Stomach (tissue), 9 donors: ENCODE measurements around the gene DHX8. TPM values are rescaled to one million over a fixed set of nuclear protein-coding genes. Genes with fewer than 3 reads are reported as not detected.

Experiments
- DNase-seq, 2 donors: peaks; one replicate each; pipeline versions ENCODE4 v3.0.0 to v3.0.0-alpha.2; 2013 to 2019
- H3K27ac ChIP-seq, 5 donors: fragments of 200-600 bp in 4 of 5; sonication (generic) in 4 of 5; one replicate each; pipeline ENCODE4 v1.5.1; 2013 to 2019; ENCODE audit warnings: mild to moderate bottlenecking in 1 of 5, moderate library complexity in 1 of 5
- H3K27me3 ChIP-seq, 3 donors: fragments of 200-600 bp; sonication (generic); one replicate each; pipeline ENCODE4 v1.5.1; 2017 to 2019; ENCODE audit warnings: mixed run types in 1 of 3
- H3K36me3 ChIP-seq, 4 donors: fragments of 200-600 bp; sonication (generic); 1 replicate in 3 of 4; 2 replicates in 1 of 4; pipeline ENCODE4 v1.5.1; 2016 to 2019
- H3K4me1 ChIP-seq, 4 donors: fragments of 200-600 bp; sonication (generic); one replicate each; pipeline ENCODE4 v1.5.1; 2016 to 2019
- H3K4me3 ChIP-seq, 4 donors: fragments of 200-600 bp; sonication (generic) in 3 of 4; one replicate each; pipeline ENCODE4 v1.5.1; 2016 to 2019; ENCODE audit warnings: mild to moderate bottlenecking in 1 of 4
- H3K9me3 ChIP-seq, 4 donors: fragments of 200-600 bp; sonication (generic); one replicate each; pipeline ENCODE4 v1.5.1; 2016 to 2019
- EP300 ChIP-seq: sonication (generic); formaldehyde crosslinking; IDR thresholded peaks from one replicate; pipeline ENCODE4 v1.6.1; 2017; ENCODE audit warnings: antibody characterized with exemption
- POLR2A ChIP-seq, 4 donors: fragments of 450-650 bp; IDR thresholded peaks; one replicate each; pipeline ENCODE4 v1.6.1; 2016; ENCODE audit warnings: antibody characterized with exemption in 4 of 4, control low read depth in 2 of 4, mild to moderate bottlenecking in 1 of 4, moderate library complexity in 1 of 4
- POLR2AphosphoS5 ChIP-seq, 3 donors: sonication (generic); formaldehyde crosslinking; IDR thresholded peaks; one replicate each; pipeline ENCODE4 v1.6.1; 2016; ENCODE audit warnings: antibody characterized with exemption in 3 of 3
- WGBS, 5 donors: extraction: QIAGEN DNeasy Blood & Tissue Kit in 3 of 5; methylation state at CpG; one replicate each; pipeline versions ENCODE4 v1.1.5 to v1.1.7; 2013 to 2018; 5-methylcytosine and 5-hydroxymethylcytosine counted together
- intact Hi-C: fragments of 100-400 bp; cut with DNase I; formaldehyde crosslinking; loops from one replicate; pipeline ENCODE4 v1.15.1; 2023; ENCODE audit warnings: low total_unique reads
- polyA plus RNA-seq, 3 donors: library from polyadenylated mRNA; stranded (reverse); fragments of 200-250 nt; gene quantifications; one replicate each; pipeline ENCODE4 v1.2.3, GENCODE V29; 2013
- total RNA-seq, 5 donors: library from RNA; depleted of rRNA; stranded (reverse); fragments of >200 nt; gene quantifications; one replicate each; pipeline versions ENCODE4 v1.1.0 to v1.2.3, GENCODE V29; 2014 to 2016
- TF ChIP-seq, protein P1 (sequence below), 7 experiments: fragments of 450-650 bp in 4 of 7; fragments of 200-600 bp in 3 of 7; sonication (generic) in 3 of 7; IDR thresholded peaks; one replicate each; pipeline ENCODE4 v1.5.1; 2016 to 2019; ENCODE audit warnings: antibody characterized with exemption in 7 of 7, control low read depth in 2 of 7, mild to moderate bottlenecking in 1 of 7
- donor health status: healthy with polysubstance abuse.
- donor health status: Bipolar disorder and iron deficiency.
- donor health status: healthy.

The DHX8 gene
- total and polyA plus RNA-seq, 8 donors, result 9.2 to 137 (median 25.0) TPM

DNA sequence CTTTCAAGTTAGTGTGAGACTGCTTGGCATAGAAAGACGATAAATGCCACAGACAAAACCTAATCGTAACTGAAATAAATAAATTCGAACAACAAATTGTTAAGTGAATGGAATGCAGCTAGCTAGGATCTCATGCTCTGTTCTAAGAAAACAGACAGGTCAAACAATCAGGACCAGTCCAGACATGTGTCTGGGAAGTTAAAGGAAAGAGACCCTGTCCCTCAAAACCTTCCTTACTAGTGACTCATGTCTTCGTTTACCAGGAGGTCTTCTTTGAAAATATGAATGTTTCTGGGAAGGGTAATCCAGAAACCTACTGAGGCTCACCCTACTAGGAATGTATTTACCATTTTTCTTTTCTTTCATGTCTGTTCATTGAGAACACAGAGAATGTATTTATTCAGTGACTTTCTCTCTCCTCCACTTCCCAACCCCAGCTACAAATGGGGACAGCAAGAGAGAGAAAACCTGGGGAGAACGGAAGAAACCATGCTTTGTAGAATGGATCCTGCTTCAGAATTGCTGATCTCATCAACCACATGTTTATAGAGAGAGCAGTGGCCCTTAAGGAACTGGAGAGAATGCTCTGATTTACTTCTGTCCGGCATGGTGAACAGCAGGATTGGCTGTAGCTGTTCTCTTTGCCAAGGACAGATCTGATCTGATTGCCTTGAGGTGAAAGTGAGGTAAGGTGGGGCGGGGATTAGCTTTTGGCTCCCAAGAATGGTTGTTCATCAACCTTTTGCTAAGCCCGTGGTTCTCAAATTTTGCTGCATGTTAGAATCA is 39.4 kb upstream of the DHX8 start:
- TF ChIP-seq, protein P1, sequence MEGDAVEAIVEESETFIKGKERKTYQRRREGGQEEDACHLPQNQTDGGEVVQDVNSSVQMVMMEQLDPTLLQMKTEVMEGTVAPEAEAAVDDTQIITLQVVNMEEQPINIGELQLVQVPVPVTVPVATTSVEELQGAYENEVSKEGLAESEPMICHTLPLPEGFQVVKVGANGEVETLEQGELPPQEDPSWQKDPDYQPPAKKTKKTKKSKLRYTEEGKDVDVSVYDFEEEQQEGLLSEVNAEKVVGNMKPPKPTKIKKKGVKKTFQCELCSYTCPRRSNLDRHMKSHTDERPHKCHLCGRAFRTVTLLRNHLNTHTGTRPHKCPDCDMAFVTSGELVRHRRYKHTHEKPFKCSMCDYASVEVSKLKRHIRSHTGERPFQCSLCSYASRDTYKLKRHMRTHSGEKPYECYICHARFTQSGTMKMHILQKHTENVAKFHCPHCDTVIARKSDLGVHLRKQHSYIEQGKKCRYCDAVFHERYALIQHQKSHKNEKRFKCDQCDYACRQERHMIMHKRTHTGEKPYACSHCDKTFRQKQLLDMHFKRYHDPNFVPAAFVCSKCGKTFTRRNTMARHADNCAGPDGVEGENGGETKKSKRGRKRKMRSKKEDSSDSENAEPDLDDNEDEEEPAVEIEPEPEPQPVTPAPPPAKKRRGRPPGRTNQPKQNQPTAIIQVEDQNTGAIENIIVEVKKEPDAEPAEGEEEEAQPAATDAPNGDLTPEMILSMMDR (IDR thresholded peaks at IDR 0.05), result no peak
- TF ChIP-seq EP300, result no peak
- H3K4me1 ChIP-seq, result peaks cover 0 to 5% (median 3%) of the 10 kb centered on the region in 4 donors
- no peak for DNase-seq
- H3K9me3 ChIP-seq, result no peaks in the 10 kb centered on the region
- H3K36me3 ChIP-seq, result no peaks in the 10 kb centered on the region
- H3K4me3 ChIP-seq, result no peak overlapping the region
- intact Hi-C loops, result no loop called here
- WGBS, 5 donors, result 40 to 62% (median 53%) methylated on average over 8 of the region's 8 CpGs
- H3K27me3 ChIP-seq, result no peaks in the 10 kb centered on the region
- no peak overlapping the region for H3K27ac ChIP-seq

DNA sequence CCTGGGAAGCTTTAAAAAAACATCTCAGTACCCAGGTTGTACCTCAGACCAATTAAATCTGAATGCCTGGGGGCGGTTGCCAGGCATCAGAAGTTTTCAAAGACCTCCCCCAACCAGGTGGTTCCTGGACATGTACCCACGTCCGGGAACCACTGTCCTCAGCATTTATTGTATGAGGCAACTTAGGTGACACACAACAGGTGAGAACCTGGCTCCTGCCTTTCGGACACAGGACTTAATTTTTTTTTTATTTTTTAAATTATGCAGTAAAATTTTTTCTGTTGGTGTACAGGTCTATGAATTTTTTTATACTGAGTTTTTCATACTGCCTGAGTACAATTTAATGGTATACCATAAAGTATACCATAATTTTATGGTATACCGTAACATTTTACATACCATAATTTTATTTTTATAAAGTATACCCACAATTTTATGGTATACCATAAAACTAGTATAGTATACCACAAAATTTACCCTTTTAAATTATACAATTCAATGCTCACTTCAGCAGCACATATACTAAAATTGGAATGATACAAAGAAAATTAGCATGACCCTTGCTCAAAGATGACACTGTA is 38.7 kb upstream of the DHX8 start:
- Histone ChIP-seq H3K27me3 (no peaks in the 10 kb centered on the region), H3K4me1 (peaks cover 6 to 12% (median 8%) of the 10 kb centered on the region in 4 donors), H3K4me3 (no peak overlapping the region), H3K36me3 (no peaks in the 10 kb centered on the region), H3K27ac (no peak overlapping the region), H3K9me3 (no peaks in the 10 kb centered on the region)
- DNase-seq, result no peak
- TF ChIP-seq, protein P1 (IDR thresholded peaks at IDR 0.05), result no peak
- no peak for TF ChIP-seq POLR2A (IDR thresholded peaks at IDR 0.05)
- 62 to 72% (median 71%) methylated on average over 5 of the region's 5 CpGs for WGBS, 5 donors
- intact Hi-C loops, result no loop called here

DNA sequence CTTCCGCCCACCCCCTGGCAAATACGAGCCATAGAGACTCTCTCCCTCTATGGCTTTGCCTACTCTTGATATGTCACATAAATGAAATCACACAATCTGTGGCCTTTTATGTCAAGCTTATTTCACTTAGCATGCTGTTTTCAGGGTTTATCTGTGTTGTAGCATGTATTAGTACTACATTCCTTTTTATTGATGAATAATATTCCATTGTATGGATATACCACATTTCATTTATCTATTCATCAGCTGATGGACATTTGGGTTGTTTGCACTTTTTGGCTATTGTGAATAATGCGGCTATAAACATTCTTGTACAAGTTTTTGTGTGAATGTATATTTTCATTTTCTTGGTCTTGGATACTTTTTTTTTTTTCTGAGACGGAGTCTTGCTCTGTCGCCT is 37.0 kb upstream of the DHX8 start:
- TF ChIP-seq, protein P1 (IDR thresholded peaks at IDR 0.05), result no peak
- TF ChIP-seq POLR2AphosphoS5 (IDR thresholded peaks at IDR 0.05), result no peak
- no peak for TF ChIP-seq EP300
- TF ChIP-seq POLR2A (IDR thresholded peaks at IDR 0.05), result no peak
- 97 to 99% (median 98%) methylated on average over 5 of the region's 5 CpGs for WGBS, 5 donors
- H3K36me3 ChIP-seq, result no peaks in the 10 kb centered on the region
- no peak overlapping the region for H3K27ac ChIP-seq
- peaks cover 8 to 14% (median 8%) of the 10 kb centered on the region in 4 donors for H3K4me1 ChIP-seq
- no peak for DNase-seq
- no peak overlapping the region for H3K4me3 ChIP-seq
- no peaks in the 10 kb centered on the region for H3K27me3 ChIP-seq
- H3K9me3 ChIP-seq, result no peaks in the 10 kb centered on the region
- intact Hi-C loops, result no loop called here

DNA sequence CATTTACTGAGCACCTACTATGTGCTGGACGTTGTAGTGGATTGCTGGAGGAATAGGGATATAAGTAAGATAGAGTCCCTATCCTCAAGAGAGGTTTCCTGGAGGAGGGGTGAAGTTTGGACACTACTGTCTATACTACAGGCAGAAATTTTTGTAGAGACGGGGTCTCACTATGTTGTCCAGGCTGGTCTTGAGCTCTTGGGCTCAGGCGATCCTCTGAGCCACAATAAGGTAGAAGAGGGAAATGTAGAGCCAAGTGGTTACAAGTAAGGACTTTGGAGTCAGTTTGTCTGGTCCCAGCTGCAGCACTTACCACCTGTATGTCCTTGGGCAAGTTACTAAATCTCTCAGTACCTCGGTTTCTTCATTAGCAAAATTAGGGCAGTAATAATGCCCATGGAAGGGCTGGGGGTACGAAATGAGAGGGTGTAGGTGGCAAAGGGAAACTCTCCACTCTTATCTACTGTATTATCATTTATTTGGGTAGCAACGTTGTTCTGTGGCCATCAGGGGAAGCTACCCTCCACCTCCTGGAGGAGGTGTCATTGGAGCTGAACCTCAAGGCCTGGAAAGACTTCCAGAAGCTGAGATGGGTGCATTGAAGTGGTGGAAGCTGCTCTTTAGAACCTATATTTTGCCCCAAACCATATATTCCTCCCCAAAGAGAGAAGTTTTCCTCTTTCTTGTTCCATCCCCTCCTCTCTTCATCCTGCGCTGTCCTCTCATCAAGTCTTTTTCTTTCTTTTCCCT is 34.9 kb upstream of the DHX8 start:
- Histone ChIP-seq H3K27me3 (no peaks in the 10 kb centered on the region), H3K27ac (peak overlapping the region in 1 of 5 donors; percentile 38), H3K9me3 (no peaks in the 10 kb centered on the region), H3K4me3 (no peak overlapping the region), H3K36me3 (no peaks in the 10 kb centered on the region), H3K4me1 (peaks cover 8 to 14% (median 8%) of the 10 kb centered on the region in 4 donors)
- TF ChIP-seq, protein P1 (IDR thresholded peaks at IDR 0.05), result no peak
- TF ChIP-seq EP300 (no peak), POLR2AphosphoS5 (IDR thresholded peaks at IDR 0.05) (no peak), POLR2A (IDR thresholded peaks at IDR 0.05) (no peak)
- 63 to 74% (median 68%) methylated on average over 7 of the region's 7 CpGs for WGBS, 5 donors
- DNase-seq, result no peak
- intact Hi-C loops, result no loop called here
